ENCODE results near the gene HIVEP3. TPM values are rescaled to one million over a fixed set of nuclear protein-coding genes. Genes with fewer than 3 reads are reported as not detected.
"Not testable (repeated sequence)": the region's sequence is repeated elsewhere in the genome, so short reads cannot be mapped to it uniquely, and the experiment has no call there.

Gene HIVEP3
- total RNA-seq, 2 experiments from 2014 or later, result 25.3 to 26.2 TPM

DNA sequence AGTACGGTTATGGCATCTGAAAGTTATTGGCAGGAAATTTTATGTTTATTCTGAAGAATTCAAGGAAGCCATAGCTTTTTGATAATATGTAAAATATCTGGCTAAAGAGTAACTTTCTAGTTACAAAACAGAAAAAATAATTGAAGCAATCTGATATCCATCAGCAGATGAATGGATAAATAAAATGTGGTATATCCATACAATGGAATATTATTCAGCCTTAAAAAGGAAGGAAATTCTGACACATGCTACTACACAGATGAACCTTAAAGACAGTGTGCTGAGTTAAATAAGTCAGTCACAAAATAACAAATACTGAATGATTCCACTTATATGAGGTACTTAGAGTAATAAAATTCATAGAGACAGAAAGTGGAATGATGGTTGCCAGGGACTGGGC lies 25.0 kb upstream of the HIVEP3 start:
- DNase-seq, result no peak
- peaks cover 13% of the 10 kb centered on the region for H3K9me3 Mint-ChIP-seq
- no peak overlapping the region for H3K27ac Mint-ChIP-seq
- no peaks in the 10 kb centered on the region for H3K4me1 Mint-ChIP-seq (ENCODE audit: low read depth)
- intact Hi-C loops (cut with micrococcal nuclease), result no loop called here
- H3K27me3 Mint-ChIP-seq, result no peaks in the 10 kb centered on the region
- peaks cover 8% of the 10 kb centered on the region for H3K36me3 Mint-ChIP-seq
- ChIA-PET CTCF (no interaction called here), POLR2A (no interaction called here)
- H3K4me3 Mint-ChIP-seq, result no peak overlapping the region

DNA sequence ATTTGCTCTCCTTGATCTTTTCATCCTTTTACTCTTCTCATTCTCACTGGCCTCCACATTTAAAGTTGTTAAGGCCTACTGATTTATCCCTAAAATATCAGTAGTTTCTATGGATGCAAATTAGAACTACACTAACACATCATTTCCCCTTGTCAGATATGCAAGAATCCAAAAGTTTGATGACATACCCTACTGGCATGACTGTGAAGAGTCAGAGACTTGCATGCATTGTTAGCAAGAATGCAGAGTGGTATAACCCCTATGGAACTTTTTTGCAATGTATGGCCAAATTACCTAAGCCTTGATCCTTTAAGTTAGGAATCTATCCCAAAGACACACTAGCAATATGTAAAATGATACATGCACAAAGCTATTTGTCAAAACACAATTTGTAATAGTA lies 23.6 kb upstream of the HIVEP3 start:
- CTCF ChIA-PET, result no interaction called here
- intact Hi-C loops (cut with micrococcal nuclease), result no loop called here

DNA sequence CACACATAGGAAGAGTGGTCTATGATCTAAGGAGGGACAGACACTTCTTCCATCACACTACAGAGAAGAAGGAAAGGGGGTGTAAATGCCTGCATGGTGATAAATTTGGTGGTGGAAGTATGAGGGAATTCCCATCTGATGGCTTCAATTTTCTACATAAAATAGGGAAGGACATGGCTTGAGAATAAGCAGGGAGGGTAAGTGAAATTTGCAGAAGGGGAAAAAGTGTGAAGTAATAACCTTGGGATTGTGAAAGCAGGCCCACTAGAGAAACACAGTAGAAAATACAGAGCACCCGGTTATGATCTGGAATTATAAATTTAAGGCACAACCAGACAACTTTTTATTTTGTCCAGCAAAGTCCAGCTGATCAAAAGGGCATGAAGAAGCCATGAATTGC lies 22.7 kb upstream of the HIVEP3 start:
- no peak for DNase-seq
- H3K4me1 Mint-ChIP-seq (ENCODE audit: low read depth), result peaks cover 3% of the 10 kb centered on the region
- CTCF ChIA-PET, result no interaction called here
- no peak overlapping the region for H3K4me3 Mint-ChIP-seq
- POLR2A ChIA-PET, result no interaction called here
- no peaks in the 10 kb centered on the region for H3K27me3 Mint-ChIP-seq
- peaks cover 13% of the 10 kb centered on the region for H3K9me3 Mint-ChIP-seq
- peaks cover 8% of the 10 kb centered on the region for H3K36me3 Mint-ChIP-seq
- intact Hi-C loops (cut with micrococcal nuclease), result no loop called here
- no peak overlapping the region for H3K27ac Mint-ChIP-seq

More for the DNA sequence above, 23.6 kb upstream of the HIVEP3 start:
- H3K36me3 Mint-ChIP-seq, result peaks cover 8% of the 10 kb centered on the region
- DNase-seq, result no peak
- H3K4me3 Mint-ChIP-seq, result no peak overlapping the region
- peaks cover 13% of the 10 kb centered on the region for H3K9me3 Mint-ChIP-seq
- POLR2A ChIA-PET, result no interaction called here
- H3K4me1 Mint-ChIP-seq (ENCODE audit: low read depth), result peaks cover under 1% of the 10 kb centered on the region
- H3K27ac Mint-ChIP-seq, result no peak overlapping the region
- no peaks in the 10 kb centered on the region for H3K27me3 Mint-ChIP-seq

DNA sequence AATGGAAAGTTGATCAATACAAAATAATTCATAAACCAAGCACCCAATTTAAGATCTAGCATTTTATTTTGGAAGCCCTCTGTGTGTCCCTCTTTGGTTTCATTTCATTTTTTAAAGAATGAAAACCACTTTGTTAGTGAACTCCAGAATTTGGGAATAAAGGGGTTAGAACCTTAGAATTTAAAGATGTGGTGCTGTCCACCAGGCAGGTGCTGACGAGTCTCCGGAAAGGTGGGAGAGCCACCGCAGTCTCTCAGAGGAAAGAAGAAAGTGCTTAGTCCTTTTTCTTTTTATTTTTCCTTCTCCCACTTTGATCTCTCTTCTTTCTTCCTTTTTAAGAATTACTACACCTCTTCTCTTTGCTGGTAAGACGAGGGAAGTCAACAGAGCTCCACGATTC lies 20.5 kb upstream of the HIVEP3 start:
- Mint-ChIP-seq H3K27ac (no peak overlapping the region), H3K36me3 (peaks cover 8% of the 10 kb centered on the region), H3K27me3 (no peaks in the 10 kb centered on the region), H3K4me1 (ENCODE audit: low read depth) (peaks cover 20% of the 10 kb centered on the region), H3K4me3 (no peak overlapping the region), H3K9me3 (peaks cover 9% of the 10 kb centered on the region)
- no peak for DNase-seq
- intact Hi-C loops (cut with micrococcal nuclease), result no loop called here
- POLR2A ChIA-PET, result no interaction called here
- CTCF ChIA-PET, result no interaction called here

DNA sequence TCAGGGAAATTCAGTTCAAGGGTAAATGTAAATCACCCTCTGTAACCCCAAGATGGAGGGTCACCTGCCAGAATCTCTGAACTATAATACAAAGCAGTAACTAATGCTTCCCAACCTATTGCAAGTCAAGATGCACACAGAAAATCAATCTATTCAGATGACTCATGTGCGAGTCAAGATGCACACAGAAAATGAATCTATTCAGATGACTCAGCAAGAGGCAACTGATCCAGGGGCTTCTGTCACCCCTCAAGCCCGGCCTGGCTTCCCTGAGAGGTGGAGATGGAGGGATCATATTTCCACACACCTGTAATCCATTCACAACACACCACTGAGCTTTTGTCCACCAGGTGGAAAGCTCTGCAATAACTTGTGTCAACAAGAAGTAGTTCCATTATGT lies 17.4 kb upstream of the HIVEP3 start:
- H3K27ac Mint-ChIP-seq, result peak overlapping the region; percentile 55
- H3K9me3 Mint-ChIP-seq, result no peaks in the 10 kb centered on the region
- CTCF ChIA-PET, result no interaction called here
- peaks cover 5% of the 10 kb centered on the region for H3K36me3 Mint-ChIP-seq
- H3K4me1 Mint-ChIP-seq (ENCODE audit: low read depth), result peaks cover 39% of the 10 kb centered on the region
- no peak overlapping the region for H3K4me3 Mint-ChIP-seq
- no peaks in the 10 kb centered on the region for H3K27me3 Mint-ChIP-seq
- POLR2A ChIA-PET, result interaction anchor here (1.0 to 1.5 kb wide), 2 partner anchors 19 to 99 kb away, joined by 3 read pairs; no protein-coding TSS in a partner anchor
- DNase-seq, result peak; percentile 56
- intact Hi-C loops (cut with micrococcal nuclease), result loop anchor here (1.0 to 2.0 kb wide), 3 partner anchors 15 to 81 kb away; no protein-coding TSS in a partner anchor

DNA sequence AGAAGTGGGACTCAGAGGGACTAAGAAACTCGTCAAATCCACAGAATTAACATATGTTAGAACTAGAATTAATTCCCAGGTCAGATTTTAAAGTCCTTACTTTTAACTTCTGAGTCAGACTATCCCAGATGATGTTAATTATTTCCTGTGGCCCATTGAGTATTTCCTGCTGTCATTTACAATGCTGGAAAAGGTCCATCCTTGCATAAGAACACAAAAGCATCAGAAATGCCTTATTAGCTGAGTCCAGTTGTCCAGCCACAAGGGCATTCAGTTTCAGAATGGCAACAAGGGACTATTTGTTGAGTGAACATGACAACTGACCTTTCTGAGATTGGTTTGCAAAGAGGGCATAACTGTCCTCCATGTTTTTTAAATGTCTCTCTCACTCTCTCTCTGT lies 16.5 kb upstream of the HIVEP3 start:
- intact Hi-C loops (cut with micrococcal nuclease), result no loop called here

DNA sequence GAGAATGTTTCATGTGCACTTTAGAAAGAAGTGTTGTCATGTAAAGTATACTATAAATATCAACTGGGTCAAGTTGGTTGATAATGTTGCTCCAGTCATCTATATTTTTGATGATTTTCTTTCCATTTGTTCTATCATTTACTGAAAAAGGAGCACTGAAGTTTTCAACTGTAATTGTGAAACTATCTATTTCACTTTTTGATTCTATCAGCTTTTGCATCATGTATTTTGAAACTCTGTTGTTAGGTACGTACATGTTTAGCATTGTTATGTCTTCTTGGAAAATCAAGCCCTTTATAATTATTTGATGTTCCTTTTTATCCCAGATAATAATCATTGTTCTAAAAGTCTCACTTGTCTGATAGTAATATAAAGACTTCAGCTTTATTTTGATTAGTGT lies 14.4 kb upstream of the HIVEP3 start:
- no peaks in the 10 kb centered on the region for H3K27me3 Mint-ChIP-seq
- H3K4me3 Mint-ChIP-seq, result no peak overlapping the region
- no peaks in the 10 kb centered on the region for H3K9me3 Mint-ChIP-seq
- ChIA-PET POLR2A (interaction anchor here (1.3 to 2.8 kb wide), 2 partner anchors 14 to 103 kb away, joined by 3 to 15 read pairs; partner anchors contain the start of gene HIVEP3), CTCF (interaction anchor here (0.8 to 1.3 kb wide), 2 partner anchors 8 to 121 kb away, joined by 3 to 4 read pairs; no protein-coding TSS in a partner anchor)
- H3K27ac Mint-ChIP-seq, result peak overlapping the region; percentile 44
- peaks cover 3% of the 10 kb centered on the region for H3K36me3 Mint-ChIP-seq
- intact Hi-C loops (cut with micrococcal nuclease), result no loop called here
- peaks cover 39% of the 10 kb centered on the region for H3K4me1 Mint-ChIP-seq (ENCODE audit: low read depth)
- no peak for DNase-seq

More for the DNA sequence above, 16.5 kb upstream of the HIVEP3 start:
- CTCF ChIA-PET, result no interaction called here
- DNase-seq, result no peak
- Mint-ChIP-seq H3K4me3 (no peak overlapping the region), H3K4me1 (ENCODE audit: low read depth) (peaks cover 39% of the 10 kb centered on the region), H3K27ac (no peak overlapping the region), H3K9me3 (no peaks in the 10 kb centered on the region), H3K36me3 (peaks cover 5% of the 10 kb centered on the region), H3K27me3 (no peaks in the 10 kb centered on the region)
- POLR2A ChIA-PET, result interaction anchor here (1.5 to 2.8 kb wide), 2 partner anchors 16 to 100 kb away, joined by 3 to 15 read pairs; partner anchors contain the start of gene HIVEP3

DNA sequence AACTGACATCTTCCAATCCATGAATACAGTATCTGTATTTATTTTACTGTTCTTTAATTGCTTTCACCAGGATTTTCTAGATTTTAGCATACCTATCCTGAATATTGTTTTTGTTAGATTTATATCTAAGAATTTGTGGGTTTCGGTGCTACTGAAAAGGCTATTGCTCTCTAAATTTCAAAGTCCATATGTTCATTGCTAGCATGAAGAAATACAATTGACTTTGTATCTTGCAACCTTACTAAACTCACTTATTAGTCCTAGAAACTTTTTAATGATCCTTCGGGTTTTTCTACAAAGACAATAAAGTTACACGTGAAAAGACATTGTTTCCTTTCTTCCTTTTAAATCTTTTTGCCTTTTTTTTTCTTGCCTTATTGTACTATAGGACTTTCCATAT lies 12.9 kb upstream of the HIVEP3 start:
- no peak for DNase-seq
- peaks cover 3% of the 10 kb centered on the region for H3K36me3 Mint-ChIP-seq
- ChIA-PET POLR2A (no interaction called here), CTCF (no interaction called here)
- H3K9me3 Mint-ChIP-seq, result no peaks in the 10 kb centered on the region
- H3K27me3 Mint-ChIP-seq, result no peaks in the 10 kb centered on the region
- H3K27ac Mint-ChIP-seq, result no peak overlapping the region
- H3K4me3 Mint-ChIP-seq, result no peak overlapping the region
- intact Hi-C loops (cut with micrococcal nuclease), result no loop called here
- peaks cover 37% of the 10 kb centered on the region for H3K4me1 Mint-ChIP-seq (ENCODE audit: low read depth)

DNA sequence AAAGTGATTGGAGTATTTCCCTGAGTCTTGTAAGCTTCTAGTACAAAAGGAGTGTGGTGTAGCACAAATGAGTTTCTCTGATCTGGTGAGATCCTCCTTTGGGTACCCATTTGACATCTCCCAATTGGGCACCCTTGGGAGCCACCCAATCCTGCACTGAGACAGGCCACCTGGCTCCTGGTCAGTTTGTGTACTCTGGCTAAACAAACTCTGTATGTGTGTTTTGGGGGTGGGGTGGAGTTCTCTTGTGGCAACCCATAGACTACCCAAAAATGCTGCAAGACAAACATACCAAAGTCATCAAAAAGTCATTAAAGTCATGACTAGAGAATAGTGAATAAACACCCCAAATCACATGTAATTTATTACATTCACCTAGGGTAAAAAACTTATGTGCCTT lies 8.4 kb upstream of the HIVEP3 start:
- intact Hi-C loops (cut with micrococcal nuclease), result no loop called here
- no peaks in the 10 kb centered on the region for H3K4me1 Mint-ChIP-seq (ENCODE audit: low read depth)
- ChIA-PET POLR2A (no interaction called here), CTCF (interaction anchor here (1.0 kb wide), 1 partner anchor 137 kb away, joined by 3 read pairs; no protein-coding TSS in a partner anchor)
- H3K27ac Mint-ChIP-seq, result no peak overlapping the region
- DNase-seq, result no peak
- H3K9me3 Mint-ChIP-seq, result no peaks in the 10 kb centered on the region
- H3K4me3 Mint-ChIP-seq, result no peak overlapping the region
- no peaks in the 10 kb centered on the region for H3K36me3 Mint-ChIP-seq
- H3K27me3 Mint-ChIP-seq, result no peaks in the 10 kb centered on the region

DNA sequence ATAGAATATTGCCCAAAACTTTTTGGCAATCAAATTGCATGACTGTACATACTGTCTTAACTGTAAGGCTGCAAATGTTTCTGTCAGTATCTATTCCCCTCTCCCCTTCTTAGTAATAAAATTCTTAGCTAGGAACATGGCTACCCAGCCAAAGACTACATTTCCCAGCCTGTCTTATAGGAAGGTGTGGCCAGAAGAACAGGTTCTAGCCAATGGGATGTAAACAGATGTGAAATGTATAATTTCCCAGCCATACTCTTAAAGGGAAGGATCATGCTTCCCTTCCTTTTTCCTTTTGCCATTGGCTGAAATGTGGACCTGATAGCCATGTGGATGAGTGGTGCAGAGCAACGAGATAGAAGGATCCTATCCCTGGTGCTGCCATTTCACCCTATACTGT lies 7.0 kb upstream of the HIVEP3 start:
- Mint-ChIP-seq H3K36me3 (no peaks in the 10 kb centered on the region), H3K27ac (no peak overlapping the region), H3K4me3 (no peak overlapping the region), H3K4me1 (ENCODE audit: low read depth) (peaks cover 7% of the 10 kb centered on the region), H3K27me3 (no peaks in the 10 kb centered on the region), H3K9me3 (peaks cover 5% of the 10 kb centered on the region)
- DNase-seq, result no peak
- CTCF ChIA-PET, result interaction anchor here (0.7 to 1.0 kb wide), 2 partner anchors 8 to 113 kb away, joined by 3 to 4 read pairs; no protein-coding TSS in a partner anchor
- POLR2A ChIA-PET, result interaction anchor here (0.6 kb wide), 1 partner anchor 915 kb away, joined by 4 read pairs; no protein-coding TSS in a partner anchor
- intact Hi-C loops (cut with micrococcal nuclease), result no loop called here

DNA sequence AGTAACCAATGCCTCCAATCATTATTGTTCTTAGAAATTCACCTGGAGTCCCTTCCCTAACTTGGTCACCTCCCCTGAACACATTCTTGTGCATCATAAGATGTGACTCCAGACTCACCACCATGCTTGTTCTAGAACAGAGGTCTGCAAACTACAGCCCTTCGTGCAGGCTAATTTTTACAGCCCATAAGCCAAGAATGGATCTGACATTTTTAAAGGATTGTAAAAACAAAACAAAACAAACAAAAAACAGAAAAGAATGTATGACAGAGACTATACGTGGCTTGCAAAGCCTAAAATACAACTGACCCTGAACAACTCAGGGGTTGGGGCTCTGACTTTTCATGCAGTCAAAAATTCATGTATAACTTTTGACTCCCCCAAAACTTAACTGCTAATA lies 6.2 kb upstream of the HIVEP3 start:
- Mint-ChIP-seq H3K27me3 (no peaks in the 10 kb centered on the region), H3K27ac (no peak overlapping the region), H3K4me1 (ENCODE audit: low read depth) (peaks cover 15% of the 10 kb centered on the region), H3K4me3 (no peak overlapping the region), H3K36me3 (no peaks in the 10 kb centered on the region), H3K9me3 (peaks cover 5% of the 10 kb centered on the region)
- no peak for DNase-seq
- ChIA-PET POLR2A (no interaction called here), CTCF (interaction anchor here (1.0 kb wide), 1 partner anchor 9 kb away, joined by 4 read pairs; no protein-coding TSS in a partner anchor)
- intact Hi-C loops (cut with micrococcal nuclease), result loop anchor here (5.0 kb wide), 2 partner anchors 118 to 283 kb away; no protein-coding TSS in a partner anchor

DNA sequence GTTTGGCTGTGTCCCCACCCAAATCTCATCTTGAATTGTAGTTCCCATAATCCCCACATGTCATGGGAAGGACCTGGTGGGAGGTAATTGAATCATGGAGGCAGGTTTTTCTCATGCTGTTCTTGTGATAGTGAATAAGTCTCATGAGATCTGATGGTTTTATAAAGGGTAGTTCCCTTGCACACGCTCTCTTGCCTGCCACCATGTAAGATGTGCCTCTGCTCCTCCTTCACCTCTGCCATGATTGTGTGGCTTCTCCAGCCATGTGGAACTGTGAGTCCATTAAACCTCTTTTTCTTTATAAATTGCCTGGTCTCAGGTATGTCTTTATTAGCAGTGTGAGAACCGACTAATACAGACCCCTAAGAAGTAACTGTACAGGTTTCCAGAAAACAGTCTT lies 2.5 kb upstream of the HIVEP3 start:
- H3K9me3 Mint-ChIP-seq, H3K27ac Mint-ChIP-seq, H3K36me3 Mint-ChIP-seq, DNase-seq, POLR2A ChIA-PET, H3K27me3 Mint-ChIP-seq, CTCF ChIA-PET, H3K4me3 Mint-ChIP-seq: not testable (repeated sequence)
- intact Hi-C loops (cut with micrococcal nuclease), result loop anchor here (2.0 to 5.0 kb wide), 3 partner anchors 58 to 279 kb away; no protein-coding TSS in a partner anchor
- H3K4me1 Mint-ChIP-seq (ENCODE audit: low read depth), result peaks cover 46% of the 10 kb centered on the region

DNA sequence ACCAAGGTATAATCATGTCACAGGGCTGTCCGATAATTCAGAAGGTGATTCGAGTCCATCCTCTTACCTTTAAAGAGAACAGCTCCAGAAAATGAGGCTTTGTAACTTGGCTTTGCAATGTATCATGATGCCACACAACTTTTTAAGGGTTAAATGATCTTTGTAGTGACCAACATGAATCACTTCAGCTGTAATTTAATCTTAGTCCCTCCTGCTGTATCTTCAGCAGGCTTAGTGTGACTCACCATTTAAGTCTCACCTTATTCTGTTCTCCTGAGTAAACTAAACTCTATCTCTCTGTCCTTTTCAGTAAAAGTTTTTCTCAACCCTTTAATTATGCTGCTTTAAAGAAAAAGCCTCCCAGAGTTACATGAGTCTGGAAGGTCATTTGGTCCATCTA lies 1.9 kb upstream of the HIVEP3 start:
- intact Hi-C loops (cut with micrococcal nuclease), result loop anchor here (1.0 to 5.0 kb wide), 4 partner anchors 16 to 278 kb away; no protein-coding TSS in a partner anchor
- peak overlapping the region; percentile 97 for H3K27ac Mint-ChIP-seq
- H3K4me3 Mint-ChIP-seq, result peak overlapping the region; percentile 92
- peaks cover 52% of the 10 kb centered on the region for H3K4me1 Mint-ChIP-seq (ENCODE audit: low read depth)
- ChIA-PET POLR2A (interaction anchor here (1.2 to 3.0 kb wide), 3 partner anchors 13 to 129 kb away, joined by 3 to 15 read pairs (median 9); no protein-coding TSS in a partner anchor), CTCF (interaction anchor here (0.9 to 2.4 kb wide), 3 partner anchors 29 to 109 kb away, joined by 4 to 8 read pairs (median 7); no protein-coding TSS in a partner anchor)
- no peaks in the 10 kb centered on the region for H3K27me3 Mint-ChIP-seq
- DNase-seq, result no peak
- H3K9me3 Mint-ChIP-seq, result peaks cover 5% of the 10 kb centered on the region
- H3K36me3 Mint-ChIP-seq, result no peaks in the 10 kb centered on the region

Measured in activated CD4-positive, alpha-beta memory T cell treated with anti-CD3 and anti-CD28 coated beads for 36 hours (primary cell).